Astrocyte of the hippocampus (primary cell): ENCODE measurements around the gene KCTD17.
A peak's percentile ranks its signal among the peaks of the same experiment; 100 is the strongest.

Experiments
- DNase-seq: peaks from one replicate; pipeline ENCODE4 v3.0.0; 2011; ENCODE audit warnings: low read depth, low spot score

The KCTD17 gene, protein sequence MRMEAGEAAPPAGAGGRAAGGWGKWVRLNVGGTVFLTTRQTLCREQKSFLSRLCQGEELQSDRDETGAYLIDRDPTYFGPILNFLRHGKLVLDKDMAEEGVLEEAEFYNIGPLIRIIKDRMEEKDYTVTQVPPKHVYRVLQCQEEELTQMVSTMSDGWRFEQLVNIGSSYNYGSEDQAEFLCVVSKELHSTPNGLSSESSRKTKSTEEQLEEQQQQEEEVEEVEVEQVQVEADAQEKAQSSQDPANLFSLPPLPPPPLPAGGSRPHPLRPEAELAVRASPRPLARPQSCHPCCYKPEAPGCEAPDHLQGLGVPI

DNA sequence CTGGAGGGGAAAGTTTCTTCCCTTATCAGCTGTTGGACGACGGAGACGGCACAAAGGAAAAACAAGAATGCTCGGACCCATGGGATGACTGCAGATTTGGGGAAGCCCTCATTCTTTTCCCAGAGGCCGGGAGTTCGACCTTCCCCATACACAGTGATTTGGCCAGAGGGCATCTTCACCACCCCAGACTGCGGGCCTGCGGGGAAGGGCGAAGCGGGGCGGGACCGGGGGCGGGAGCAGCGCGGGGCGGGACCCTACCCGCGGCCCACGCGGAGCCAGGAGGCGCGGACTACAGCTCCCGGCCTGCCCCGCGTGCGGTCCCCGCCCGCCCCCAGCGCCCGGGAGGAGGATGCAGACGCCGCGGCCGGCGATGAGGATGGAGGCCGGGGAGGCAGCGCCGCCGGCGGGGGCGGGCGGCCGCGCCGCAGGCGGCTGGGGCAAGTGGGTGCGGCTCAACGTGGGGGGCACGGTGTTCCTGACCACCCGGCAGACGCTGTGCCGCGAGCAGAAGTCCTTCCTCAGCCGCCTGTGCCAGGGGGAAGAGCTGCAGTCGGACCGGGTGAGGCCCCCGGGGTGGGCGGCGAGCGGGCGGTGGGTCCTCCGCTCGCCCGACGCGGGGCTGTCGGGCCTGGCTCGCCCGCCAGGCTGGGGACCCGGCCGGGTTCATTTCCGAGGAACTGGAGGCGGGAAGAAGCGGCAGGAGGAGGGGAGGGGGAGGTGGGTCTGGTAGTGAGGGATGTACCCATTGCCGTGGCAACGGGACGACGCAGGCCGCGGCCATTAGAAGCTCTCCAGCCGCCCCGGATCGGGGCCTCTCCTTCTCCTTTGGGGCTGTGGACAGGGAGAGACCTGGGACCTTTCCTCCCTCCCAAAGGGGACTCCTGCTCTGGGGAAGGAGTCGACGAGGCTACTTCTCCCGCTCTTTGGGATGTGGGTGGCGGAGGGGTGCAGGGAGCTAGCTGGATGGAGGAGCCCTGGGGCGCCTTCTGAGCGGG is at the start of gene KCTD17:
Gene KCTD17, plus strand, starts transcription at position 352 of the 995 bp plus-strand sequence. Its CDS starts 19 bp downstream, at position 371.
- peak; percentile 91 for DNase-seq

DNA sequence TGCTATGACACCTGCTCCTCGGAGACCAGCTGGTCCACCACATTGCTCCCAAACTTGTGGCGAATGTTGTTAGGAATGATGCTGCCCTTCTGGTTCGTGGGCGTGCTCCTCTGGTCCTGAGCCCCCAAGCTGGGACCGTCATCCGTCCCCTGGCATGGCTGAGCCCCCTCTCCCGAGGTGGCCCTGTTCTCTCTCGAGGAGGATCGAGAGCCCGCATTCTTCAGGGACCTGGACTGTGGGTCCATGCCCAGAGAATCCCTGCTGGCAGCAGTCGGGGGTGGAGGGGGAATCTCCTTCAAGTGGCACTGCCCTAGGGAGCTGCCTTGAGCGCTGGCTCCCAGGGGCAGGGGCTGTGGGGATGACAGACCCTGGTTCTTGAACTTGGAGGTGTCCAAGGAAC is 49.7 kb upstream of the KCTD17 start:
- DNase-seq = no peak

DNA sequence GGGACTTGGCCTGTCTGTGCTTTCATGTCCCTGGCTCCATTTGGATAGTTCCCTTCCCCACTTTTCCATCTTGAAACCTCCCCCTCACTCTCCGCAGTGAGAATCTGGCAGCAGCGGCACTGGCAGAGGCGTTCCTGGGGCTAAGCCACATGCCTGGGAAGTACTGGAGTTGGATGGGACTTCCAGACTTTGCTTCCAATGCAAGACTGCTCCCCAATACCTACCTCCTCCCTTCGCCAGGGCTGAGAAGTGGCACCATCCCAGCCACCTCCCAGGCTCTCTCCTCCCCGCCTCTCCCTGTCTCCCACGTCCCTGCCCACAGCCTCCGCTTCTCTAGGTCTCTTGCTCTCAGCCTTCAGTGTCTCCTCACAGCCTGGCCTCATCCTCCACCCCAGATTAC is 48.9 kb upstream of the KCTD17 start:
- DNase-seq = no peak

DNA sequence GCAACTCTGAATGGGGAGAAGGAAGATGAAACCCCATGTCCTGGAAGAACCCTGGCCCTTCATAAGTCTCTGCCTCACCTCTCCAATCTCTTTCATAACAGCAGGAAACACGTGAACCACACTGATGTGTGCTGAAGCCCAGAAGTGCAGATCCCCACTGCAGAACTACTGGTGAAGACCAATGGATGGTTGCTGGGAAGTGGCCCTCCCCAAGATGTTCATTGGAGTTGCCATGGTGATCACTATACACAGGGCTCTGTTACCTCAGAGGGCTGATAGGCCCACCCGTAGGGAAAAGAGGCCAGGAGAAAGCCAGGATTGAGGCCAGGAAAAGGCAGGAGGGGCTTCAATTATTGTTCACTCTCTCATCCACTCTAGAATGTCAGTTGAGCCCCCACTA is 43.9 kb upstream of the KCTD17 start:
- DNase-seq = no peak

DNA sequence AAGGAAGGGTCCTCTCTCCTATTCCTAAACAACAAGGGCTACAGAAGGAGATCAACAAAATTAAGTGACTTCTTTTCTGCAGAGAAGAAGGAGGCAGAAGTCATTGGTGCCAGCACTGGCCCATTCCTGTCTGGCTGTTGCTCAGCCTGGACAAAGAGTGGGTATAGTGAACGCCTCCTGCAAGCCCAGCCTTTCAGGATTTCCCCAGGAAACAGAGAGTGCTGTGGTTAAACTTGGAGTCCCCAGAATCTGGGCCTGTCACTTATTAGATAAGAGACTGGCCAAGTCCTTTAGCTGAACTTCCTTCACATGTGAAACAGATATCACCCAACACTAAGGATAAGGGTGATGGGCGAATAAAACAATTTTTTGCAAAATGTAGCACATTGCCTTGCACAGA is 43.2 kb upstream of the KCTD17 start:
- DNase-seq = no peak

DNA sequence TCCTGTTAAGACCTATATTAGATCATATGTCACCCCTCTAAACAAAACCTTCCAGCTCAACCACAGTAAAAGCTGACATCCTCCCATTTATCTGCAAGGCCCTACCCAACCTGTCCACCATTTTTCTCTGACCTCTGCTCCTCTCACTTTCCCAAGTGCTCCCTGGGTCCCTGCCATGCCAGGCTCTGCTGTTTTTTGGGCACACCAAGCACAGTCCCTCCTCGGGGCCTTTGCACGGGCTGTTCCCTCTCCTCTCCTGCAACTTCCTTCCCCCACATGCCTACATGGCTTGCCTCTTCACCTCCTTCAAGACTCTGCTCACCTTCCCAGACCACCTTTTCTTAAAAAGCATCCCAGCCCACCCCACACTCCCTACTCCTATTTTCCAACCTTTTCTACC is 42.1 kb upstream of the KCTD17 start:
- no peak for DNase-seq

DNA sequence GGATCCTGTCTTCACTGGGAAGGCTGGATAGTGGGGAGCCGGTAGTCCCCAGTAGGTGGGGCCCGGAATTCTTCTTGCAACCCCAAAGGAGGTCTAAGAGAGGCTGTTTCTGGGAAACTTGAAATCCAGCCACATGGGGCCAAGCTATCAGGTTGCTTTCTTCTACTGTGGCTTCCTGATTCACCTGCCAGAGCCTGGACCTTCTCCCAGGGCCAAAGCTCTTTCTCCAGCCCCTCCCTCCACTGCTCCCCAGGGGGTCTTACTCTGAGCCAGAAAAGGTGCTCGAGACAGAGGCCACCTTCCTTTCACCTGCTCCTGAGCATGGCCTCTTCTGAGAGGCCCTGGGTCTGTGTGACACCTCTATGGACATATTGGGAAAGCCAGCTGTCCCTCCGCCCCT is 41.4 kb upstream of the KCTD17 start:
- DNase-seq = no peak

DNA sequence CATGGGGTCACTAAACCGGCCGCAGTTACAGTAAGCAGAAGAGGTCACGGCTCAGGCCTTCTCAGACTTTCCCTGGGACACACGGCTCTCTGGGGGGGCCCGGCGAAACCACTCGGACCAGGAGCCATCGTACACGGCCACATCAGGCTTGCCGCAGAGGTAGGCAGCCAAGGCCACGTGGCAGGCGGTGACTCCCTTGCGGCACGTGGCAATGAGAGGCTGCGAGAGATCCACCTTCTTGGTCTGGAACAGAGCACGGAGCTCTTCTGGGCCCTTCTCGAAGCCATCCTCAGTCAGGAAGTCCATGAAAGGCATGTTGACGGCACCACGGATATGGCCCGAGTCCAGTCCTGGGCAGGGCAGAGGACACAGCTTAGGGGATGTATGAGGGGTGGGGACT is 40.6 kb upstream of the KCTD17 start:
- no peak for DNase-seq

DNA sequence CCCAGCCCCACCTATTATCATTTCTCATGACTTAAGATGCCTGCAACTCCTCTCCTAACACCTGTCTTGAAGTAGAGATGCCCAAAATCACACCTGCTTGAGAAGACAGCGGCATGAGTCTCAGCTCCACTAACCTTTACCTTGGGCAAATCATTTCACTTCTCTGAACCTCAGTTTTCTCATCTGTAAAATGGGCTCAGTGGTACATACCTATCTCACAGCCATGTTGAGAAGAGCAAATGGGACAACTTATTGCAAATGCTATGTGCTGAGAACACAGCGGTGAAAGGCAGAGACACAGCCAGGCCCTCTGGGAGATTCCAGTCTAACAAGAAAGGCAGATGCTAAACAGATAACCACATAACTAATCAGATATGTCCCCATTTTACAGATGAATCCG is 40.1 kb upstream of the KCTD17 start:
- DNase-seq = no peak

DNA sequence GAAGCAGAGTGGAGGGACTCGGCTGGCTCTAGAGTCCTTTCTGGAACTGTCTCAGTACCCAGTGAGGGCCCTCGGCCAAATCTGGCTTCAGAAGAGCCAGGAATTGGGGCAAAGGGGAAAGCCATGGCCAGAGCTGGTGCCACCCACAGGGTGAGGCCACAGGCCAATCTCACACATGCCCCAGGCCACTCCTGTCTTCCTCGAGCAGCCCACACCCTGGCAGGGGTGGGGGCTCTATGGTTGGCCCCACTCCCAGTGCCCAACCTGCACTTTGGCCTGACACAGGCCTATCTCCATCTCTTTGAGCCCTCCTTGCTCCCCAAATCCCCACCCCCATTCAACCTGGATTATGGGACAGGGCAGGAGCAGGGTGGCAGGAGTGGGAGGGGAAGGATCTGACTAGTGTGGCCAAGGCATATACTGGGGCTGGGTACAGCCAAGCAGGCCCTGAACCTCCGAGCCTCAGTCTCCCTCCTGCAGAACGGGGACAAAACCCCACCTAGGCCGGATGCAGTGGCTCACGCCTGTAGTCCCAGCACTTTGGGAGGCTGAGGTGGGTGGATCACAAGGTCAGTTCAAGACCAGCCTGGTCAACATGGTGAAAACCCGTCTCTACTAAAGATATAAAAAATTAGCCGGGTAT is 39.2 kb upstream of the KCTD17 start:
- DNase-seq = no peak

DNA sequence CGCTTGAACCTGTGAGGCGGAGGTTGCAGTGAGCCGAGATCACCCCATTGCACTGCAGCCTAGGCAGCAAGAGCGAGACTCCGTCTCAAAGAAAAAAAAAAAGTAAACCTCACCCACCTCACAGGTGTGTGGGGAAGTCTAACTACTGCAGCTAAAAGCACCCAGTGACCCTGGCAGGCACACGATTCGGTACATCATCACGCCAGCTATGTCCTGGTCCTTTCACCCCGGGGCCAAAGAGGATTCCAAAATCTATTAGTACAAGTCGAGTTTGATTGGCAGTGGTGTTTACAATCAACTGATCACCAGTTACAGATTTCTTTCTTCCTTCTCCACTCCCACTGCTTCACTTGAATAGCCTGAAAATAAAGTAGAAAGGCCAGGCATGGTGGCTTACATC is 38.6 kb upstream of the KCTD17 start:
- DNase-seq = no peak

DNA sequence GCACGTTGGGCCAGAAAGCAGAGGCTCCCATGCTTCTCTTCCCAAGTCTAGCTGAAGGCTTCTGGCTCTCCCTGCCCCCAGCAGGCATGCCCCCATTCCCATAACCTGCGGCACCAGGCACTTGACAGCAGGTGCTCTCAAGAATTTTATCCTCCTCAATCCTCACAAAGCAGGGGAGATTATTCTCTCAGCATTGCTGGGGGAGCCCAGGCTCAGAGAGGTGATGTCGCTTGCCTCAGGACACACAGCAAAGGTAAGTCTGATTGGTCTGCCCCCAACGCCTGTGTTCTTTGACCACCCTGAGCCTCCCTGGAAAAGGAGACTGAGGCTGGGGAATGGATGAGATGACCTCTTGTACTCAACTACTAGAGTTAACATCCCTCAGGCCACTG is 37.1 kb upstream of the KCTD17 start:
- no peak for DNase-seq

DNA sequence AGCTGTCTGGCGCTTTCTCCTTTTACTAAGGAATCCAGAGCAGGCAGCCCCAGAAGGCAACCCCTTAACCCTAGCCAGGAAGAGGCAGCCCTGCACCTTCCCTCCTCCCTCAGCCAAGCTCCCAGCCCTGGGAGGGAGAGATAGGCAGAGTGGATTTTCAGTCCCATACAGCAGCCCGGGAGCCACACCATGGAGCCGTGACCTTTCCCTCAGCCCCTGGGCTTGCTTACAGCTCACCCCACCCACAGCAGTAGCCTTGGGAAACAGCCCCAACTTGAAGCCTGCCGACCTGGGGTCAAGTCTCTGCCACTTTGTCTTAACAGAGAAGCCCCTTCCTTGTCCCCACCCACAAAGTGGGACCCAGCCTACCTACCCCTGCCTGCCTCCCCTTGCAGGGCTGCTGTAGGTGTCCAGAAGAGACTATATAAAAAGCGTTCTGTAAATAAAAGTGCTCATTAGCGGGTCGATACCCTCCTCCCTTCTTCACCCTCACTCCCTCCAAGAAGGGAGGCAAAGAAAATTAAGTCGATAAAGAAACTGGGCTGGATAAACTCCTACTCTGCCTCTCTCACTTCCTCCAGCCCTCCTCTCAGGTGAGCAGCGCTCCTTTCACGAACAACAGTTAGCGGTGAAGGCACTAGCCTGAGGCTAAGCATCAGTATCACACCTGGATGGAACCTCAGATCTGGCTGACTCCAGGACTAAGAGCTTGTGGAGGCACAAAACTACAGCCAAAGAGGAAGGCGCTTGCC is 36.5 kb upstream of the KCTD17 start:
- no peak for DNase-seq

DNA sequence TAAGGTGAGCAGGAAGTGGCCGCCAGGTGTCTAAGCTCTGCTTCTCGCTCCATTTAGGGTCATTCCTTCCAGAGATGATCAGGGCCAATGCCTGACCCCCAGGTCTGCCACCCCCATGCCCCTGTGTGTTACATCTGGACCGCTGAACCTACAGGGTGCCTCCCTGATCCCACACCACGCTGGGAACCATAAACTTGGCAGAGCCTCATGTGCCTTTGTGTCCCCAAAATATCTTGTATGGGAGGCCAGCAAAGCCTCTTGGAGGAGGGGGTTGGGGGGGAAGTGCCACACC is 36.0 kb upstream of the KCTD17 start:
- DNase-seq = no peak

DNA sequence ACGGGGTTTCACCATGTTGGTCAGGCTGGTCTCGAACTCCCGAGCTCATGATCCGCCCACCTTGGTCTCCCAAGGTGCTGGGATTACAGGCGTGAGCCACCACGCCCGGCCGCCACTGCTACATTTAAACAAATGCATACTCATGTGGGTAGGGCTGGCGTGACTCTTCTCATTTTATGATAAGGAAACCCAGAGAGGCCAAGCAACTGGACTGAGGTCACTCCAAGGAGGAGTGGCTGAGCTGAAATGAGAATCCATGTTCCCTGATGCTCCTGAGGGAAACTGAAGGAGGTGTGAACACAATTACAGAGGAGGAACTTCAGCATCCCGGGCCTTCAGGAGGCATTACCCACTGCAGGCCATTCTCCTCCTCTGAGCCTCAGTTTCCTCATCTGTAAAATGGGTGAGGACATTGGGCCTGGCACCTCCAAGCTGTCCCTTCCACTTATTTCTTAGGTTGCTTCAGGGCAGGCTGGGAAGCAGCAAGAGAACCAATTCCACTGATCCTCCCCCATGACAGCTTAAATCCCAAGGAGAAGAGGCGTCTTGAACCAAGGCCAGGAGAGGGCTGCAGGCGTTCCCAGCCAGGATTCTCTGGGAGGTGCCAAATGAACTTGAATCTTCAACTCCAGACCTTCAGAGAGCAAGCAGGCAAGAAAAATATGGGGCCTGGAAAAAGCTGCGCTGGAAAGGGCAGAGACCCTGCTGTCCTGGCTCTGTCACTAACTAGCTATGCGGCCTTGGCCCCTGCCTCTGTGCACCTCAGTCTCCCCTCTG is 35.2 kb upstream of the KCTD17 start:
- DNase-seq = no peak

DNA sequence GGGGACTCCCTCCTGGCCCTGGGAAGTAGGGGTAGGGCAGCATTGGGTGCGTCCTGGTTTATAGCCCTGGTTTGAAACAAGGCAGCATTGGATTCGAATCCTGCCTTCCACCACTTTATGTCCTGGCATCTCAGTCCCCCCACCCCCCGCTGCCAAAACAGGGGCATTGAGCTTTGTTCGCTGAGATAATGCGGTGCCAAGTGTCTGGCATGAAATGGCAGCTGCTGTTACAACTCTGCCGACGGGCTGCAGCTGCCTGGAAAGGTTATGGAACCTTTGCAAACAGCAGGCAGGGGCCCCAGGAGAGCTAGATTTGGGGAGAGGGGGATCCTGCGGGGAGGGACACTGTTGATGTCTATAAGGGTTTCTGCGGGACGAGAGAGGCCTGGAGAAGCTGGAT is 34.2 kb upstream of the KCTD17 start:
- DNase-seq = no peak

DNA sequence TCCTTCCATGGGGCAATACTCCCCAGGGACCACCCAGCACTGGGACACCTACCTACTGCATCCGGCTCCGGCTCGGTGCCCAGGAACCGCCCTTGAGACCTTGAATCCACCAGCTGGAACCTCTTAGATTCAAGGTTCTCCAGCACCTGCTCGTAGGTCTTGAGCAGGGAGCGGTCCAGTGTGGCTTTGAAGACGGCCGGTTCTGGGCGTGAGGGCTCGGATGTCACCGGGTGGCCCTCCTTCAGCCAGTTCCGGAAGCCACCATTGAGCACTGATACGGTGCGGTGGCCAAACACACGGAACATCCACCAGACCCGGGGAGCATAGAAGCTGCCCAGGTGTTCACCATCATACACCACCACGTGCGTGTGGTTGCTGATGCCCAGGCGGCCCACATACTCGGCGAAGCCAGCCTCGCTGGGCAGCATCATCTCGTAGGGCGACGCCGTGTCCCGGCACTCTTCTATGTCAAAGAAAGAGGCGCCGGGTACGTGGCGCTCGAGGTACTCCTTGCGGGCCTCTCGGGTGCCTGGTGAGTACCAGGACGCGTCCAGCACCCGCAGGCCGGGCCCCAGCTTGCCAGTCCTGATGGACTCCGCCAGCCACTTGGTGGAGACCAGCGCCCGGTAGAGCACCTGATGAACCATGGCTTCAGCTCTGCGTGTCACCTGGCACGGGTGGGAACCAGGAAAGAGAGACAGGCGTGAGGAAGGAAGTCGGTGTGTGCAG is 33.3 kb upstream of the KCTD17 start:
- DNase-seq = no peak

DNA sequence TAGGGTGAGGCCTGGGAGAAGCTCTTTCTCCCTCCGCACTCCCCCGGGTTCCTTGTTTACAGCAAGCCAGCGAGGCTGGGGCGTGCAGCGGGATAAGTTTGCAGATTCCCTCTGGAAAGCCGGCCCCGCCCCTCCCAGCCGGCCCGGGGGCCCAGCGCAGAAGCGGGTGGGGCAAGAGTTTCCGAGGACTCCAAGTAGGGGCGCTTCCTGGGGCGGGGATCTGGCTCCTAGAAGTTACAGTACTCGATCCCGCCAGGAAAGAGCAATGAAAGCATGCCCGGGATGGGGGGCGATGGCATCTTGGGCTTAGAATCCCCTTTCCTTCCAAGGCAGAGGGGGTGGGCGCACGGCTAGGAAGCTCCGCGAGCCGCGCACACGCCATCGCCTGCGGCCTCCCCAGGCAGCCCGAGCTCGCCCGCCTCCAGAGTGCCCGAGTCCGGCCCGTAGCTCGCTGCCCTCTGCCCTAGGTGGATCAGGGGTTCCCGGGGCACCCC is 32.7 kb upstream of the KCTD17 start:
- peak; percentile 71 for DNase-seq

DNA sequence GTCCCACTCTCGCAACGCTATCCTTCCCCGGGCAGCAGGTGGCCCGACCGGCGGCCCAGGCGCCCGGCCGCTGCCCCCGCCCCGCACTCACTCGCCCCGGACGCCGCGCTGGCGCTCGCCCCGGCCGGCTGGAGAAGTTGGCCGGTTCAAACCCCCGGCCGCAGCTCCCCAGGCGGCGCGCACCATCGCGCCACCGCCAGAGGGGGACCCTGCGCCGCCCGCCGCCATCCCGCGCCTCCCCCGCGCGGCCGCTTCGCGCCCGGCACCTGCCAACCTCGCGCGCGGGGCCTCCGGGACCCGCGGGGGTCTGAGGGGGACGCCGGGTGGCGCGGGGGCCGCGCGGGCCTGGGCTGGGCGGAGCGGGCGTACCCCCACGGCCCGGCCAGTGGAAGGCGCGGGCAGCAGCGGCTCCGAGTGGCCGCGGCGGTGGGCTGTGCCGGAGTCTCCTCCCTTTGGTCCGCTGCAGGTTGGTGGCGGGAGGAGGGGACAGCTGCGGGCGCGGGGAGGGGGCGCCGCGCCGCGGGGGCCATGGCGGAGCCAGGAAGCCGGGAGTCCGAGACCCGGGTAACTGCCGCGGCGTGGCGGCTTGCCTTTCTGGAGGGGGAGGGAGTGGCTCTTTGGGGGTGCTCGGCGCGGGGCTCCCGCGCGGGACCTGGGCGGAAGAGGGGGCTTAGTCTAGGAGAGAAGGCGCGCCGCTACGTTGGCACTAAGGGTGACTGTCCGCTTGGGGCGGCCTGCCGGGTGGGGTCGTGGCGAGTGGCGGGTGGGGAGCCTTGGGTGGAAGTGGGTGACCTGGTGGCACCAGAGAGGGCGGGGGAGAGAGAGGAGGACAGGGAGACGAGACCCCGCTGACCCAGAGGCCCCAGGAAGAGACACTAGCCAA is 32.0 kb upstream of the KCTD17 start, which contains the start of the genes MPST and TST:
Gene MPST, plus strand, starts transcription at position 434 of the 883 bp plus-strand sequence. Its CDS starts 95 bp downstream, at position 529.
Gene TST, minus strand, starts transcription at position 139 of the 883 bp plus-strand sequence. CDS start 715 bp downstream, outside the sequence.
- DNase-seq = peak; percentile 90
